Glutamatergic neuron (in vitro differentiated cells): ENCODE results near the gene ECSCR. TPM values are rescaled to one million over a fixed set of nuclear protein-coding genes. Genes with fewer than 3 reads are reported as not detected.
A peak's percentile ranks its signal among the peaks of the same experiment; 100 is the strongest.

ENCODE experiments used
- DNase-seq: peaks from one replicate; pipeline ENCODE4 v3.0.0; 2022
- H3K27ac Mint-ChIP-seq: one replicate; pipeline ENCODE4 v1.8.0; 2020; ENCODE audit warnings: mild to moderate bottlenecking, mixed read lengths, inconsistent platforms; ENCODE audit not compliant: unreplicated experiment
- H3K27me3 Mint-ChIP-seq: one replicate; pipeline ENCODE4 v1.8.0; 2020; ENCODE audit warnings: mild to moderate bottlenecking, moderate library complexity, mixed read lengths, inconsistent platforms; ENCODE audit not compliant: unreplicated experiment
- H3K36me3 Mint-ChIP-seq: one replicate; pipeline ENCODE4 v1.8.0; 2020; ENCODE audit warnings: mild to moderate bottlenecking, mixed read lengths, inconsistent platforms; ENCODE audit not compliant: unreplicated experiment
- H3K4me1 Mint-ChIP-seq: one replicate; pipeline ENCODE4 v1.8.0; 2020; ENCODE audit warnings: mild to moderate bottlenecking, low read depth, mixed read lengths, inconsistent platforms; ENCODE audit not compliant: unreplicated experiment
- H3K4me3 Mint-ChIP-seq: one replicate; pipeline ENCODE4 v1.8.0; 2020; ENCODE audit warnings: mild to moderate bottlenecking, mixed read lengths, inconsistent platforms; ENCODE audit not compliant: unreplicated experiment
- H3K9me3 Mint-ChIP-seq: one replicate; pipeline ENCODE4 v1.8.0; 2020; ENCODE audit warnings: mild to moderate bottlenecking, moderate library complexity, mixed read lengths, inconsistent platforms; ENCODE audit not compliant: unreplicated experiment
- total RNA-seq: library from RNA; stranded (reverse); fragmentation: NEBNext Ultra II Directional; extraction: Animal tissue kit (Norgen Biotek cat#: 25700); gene quantifications from one replicate; pipeline ENCODE4 v1.2.1, GENCODE V29; 2021; ENCODE audit not compliant: unreplicated experiment
- TF ChIP-seq, protein P1 (sequence below): fragments of 200-600 bp; sonication (generic); IDR thresholded peaks from one replicate; pipeline ENCODE4 v1.5.0; 2021; ENCODE audit not compliant: partially characterized antibody, unreplicated experiment

Gene ECSCR
- total RNA-seq, 1 donor from 2014 or later = not detected

DNA sequence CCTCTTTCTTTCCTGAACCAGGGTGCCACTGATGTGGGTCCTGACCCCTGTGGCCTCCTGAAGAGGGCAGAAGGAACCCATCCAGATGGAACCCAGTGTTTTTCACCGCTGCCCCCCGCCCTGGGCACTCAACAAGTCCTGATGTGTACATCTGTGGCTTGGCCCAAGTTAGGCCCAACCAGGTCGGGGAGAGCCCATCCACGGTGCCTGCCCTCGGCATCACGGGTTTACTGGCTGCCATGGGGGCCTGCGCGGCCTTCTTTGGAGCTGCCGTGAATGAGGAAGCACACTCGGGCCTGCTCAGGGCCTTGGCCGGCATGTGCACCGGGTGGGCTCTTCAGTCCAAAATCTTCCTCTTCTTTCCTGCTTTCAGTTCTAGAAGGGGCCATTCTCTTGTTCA, 5.8 kb downstream of the ECSCR start:
- TF ChIP-seq, protein P1, sequence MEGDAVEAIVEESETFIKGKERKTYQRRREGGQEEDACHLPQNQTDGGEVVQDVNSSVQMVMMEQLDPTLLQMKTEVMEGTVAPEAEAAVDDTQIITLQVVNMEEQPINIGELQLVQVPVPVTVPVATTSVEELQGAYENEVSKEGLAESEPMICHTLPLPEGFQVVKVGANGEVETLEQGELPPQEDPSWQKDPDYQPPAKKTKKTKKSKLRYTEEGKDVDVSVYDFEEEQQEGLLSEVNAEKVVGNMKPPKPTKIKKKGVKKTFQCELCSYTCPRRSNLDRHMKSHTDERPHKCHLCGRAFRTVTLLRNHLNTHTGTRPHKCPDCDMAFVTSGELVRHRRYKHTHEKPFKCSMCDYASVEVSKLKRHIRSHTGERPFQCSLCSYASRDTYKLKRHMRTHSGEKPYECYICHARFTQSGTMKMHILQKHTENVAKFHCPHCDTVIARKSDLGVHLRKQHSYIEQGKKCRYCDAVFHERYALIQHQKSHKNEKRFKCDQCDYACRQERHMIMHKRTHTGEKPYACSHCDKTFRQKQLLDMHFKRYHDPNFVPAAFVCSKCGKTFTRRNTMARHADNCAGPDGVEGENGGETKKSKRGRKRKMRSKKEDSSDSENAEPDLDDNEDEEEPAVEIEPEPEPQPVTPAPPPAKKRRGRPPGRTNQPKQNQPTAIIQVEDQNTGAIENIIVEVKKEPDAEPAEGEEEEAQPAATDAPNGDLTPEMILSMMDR = no peak
- no peak for DNase-seq
- peak overlapping the region; percentile 16 for H3K27ac Mint-ChIP-seq
- no peaks in the 10 kb centered on the region for H3K4me1 Mint-ChIP-seq
- H3K9me3 Mint-ChIP-seq = no peaks in the 10 kb centered on the region
- peaks cover 4% of the 10 kb centered on the region for H3K36me3 Mint-ChIP-seq
- no peak overlapping the region for H3K4me3 Mint-ChIP-seq
- H3K27me3 Mint-ChIP-seq = peaks cover 1% of the 10 kb centered on the region

DNA sequence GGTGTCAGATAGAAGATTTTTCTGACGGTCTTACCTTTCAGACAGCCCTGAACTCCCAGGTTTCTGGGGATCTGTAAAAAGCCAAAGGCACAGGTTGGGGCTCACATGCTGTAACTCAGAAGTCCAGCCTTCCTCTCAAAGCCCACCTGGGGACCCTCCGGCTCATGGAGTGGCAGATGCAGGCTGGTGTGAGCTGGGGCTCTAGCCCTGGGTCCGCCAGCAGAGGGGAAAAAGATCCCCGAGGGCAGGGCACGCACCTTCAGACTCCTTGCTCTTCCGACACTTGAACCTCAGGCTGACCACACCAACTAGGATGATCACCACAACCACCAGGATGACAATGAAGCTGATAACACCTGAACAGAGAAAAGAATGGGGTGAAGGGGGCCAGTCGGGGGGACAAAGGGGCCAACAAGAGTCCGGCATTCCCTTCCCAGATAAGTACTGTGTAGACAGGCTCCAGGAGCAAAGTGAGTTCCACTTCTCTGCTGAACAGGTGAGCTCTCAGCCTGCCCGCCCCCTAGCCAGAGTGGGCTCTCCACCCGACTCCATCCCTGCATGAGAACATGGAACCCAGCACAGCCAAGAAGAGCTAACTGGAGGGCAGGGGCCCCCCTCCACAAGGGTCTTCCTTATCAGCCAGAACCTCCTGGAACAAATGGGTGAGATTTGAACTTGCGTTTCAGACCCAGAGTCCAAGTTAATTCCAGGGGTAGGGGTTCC, 7.8 kb downstream of the ECSCR start:
- no peaks in the 10 kb centered on the region for H3K9me3 Mint-ChIP-seq
- no peak overlapping the region for H3K27ac Mint-ChIP-seq
- peaks cover 4% of the 10 kb centered on the region for H3K36me3 Mint-ChIP-seq
- H3K27me3 Mint-ChIP-seq = no peaks in the 10 kb centered on the region
- H3K4me1 Mint-ChIP-seq = no peaks in the 10 kb centered on the region
- TF ChIP-seq, protein P1 = no peak
- no peak for DNase-seq
- H3K4me3 Mint-ChIP-seq = no peak overlapping the region

DNA sequence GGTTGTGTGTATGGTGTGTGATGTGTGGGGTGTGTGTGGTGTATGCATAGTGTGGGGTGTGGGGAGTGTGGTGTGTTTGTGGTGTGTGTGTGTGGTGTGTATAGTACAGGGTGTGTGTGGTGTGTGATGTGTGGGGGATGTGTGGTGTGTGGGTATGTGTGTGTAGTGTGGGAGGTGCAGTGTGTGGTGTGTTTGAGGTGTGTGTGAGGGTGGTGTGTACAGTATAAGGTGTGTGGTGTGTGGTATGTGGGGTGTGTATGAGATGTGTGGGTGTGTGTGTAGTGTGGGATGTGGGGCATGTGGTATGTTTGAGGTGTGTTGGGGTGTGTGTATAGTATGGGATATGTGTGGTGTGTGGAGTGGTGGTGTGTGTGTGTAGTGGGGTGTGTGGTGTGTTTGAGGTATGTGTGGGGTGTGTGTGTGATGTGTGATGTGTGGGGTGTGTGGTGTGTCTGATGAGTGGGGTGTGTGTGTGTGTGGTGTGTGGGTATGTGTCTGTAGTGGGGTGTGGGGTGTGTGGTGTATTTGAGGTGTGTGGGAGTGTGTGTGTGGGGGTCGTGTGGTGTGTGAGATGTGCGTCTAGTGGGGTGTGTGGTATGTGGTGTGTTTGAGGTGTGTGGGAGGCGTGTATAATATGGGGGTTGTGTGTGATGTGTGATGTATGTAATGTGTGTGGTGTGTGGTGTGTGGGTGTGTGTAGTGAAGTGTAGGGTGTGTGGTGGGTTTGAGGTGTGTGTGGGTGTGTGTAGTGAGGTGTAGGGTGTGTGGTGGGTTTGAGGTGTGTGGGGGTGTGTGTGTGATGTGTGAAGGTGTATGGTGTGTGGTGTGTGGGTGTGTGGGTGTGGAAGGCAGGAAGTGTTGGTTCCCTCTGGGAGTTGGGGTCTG, 8.6 kb downstream of the ECSCR start:
- Mint-ChIP-seq H3K36me3 (peaks cover 4% of the 10 kb centered on the region), H3K27me3 (no peaks in the 10 kb centered on the region), H3K27ac (no peak overlapping the region), H3K4me3 (no peak overlapping the region), H3K4me1 (no peaks in the 10 kb centered on the region), H3K9me3 (no peaks in the 10 kb centered on the region)
- no peak for DNase-seq
- TF ChIP-seq, protein P1 = no peak

DNA sequence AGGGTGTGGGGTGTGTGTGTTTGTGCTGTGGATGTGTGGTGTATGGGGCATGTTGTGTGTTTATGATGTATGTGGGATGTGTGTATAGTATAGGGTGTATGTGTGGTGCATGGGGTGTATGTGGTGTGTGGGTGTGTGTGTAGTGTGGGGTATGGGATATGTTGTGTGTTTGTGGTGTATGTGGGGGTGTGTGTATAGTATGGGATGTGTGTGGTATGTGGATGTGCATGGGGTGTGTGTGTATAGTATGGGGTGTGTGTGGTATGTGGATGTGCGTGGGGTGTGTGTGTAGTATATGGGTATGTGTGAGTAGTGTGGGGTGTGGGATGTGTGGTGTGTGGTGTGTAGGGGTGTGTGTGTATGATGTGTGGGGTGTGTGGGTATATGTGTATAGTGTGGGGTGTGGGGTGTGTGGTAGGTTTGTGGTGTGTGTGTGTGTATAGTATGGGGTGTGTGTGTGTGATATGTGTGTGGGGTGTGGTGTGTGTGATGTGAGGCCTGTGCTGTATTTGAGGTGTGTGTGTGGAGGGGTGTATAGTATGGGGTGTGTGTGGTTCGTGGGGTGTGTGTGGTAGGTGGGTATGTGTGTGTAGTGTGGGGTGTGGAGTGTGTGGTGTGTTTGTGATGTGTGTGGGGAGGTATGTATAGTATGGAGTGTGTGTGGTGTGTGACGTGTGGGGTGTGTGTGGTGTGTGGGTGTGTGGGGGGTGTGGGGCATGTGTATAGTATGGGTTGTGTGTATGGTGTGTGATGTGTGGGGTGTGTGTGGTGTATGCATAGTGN, 10.5 kb downstream of the ECSCR start:
- no peaks in the 10 kb centered on the region for H3K4me1 Mint-ChIP-seq
- no peaks in the 10 kb centered on the region for H3K27me3 Mint-ChIP-seq
- TF ChIP-seq, protein P1 = no peak
- no peak for DNase-seq
- H3K36me3 Mint-ChIP-seq = peaks cover 4% of the 10 kb centered on the region
- no peak overlapping the region for H3K4me3 Mint-ChIP-seq
- H3K27ac Mint-ChIP-seq = no peak overlapping the region
- no peaks in the 10 kb centered on the region for H3K9me3 Mint-ChIP-seq
